GM13977 (cell line): ENCODE data around the gene POU2AF1.

Source experiments
- DNase-seq: peaks from one replicate; pipeline ENCODE4 v3.0.0; 2012; ENCODE audit warnings: low spot score
- CTCF ChIP-seq: IDR thresholded peaks from 2 replicates; pipeline ENCODE4 v1.5.1; 2012; ENCODE audit warnings: mild to moderate bottlenecking, control low read depth; ENCODE audit not compliant: insufficient read depth; ENCODE audit errors: extremely low read depth, missing control alignments
- in situ Hi-C: fragments of 300-500 bp; cut with MboI; formaldehyde crosslinking; loops from one replicate; pipeline ENCODE4 v1.12.0; 2022; ENCODE audit warnings: low sequenced_read_pairs, low pct_unique_long_range_greater_than_20kb, mixed read lengths, inconsistent platforms; ENCODE audit not compliant: unreplicated experiment

The POU2AF1 gene

GRCh38 chr11:111355956-111356659, 23.0 kb downstream of the POU2AF1 start:
- in situ Hi-C loops = no loop called here
- TF ChIP-seq CTCF = no peak
- DNase-seq = no peak

- in situ Hi-C loops = no loop called here
Measured at GRCh38 chr11:111355101-111355500, 24.0 kb downstream of the POU2AF1 start.

GRCh38 chr11:111354601-111354891, 24.5 kb downstream of the POU2AF1 start:
- no peak for DNase-seq

More at GRCh38 chr11:111355101-111355500, 24.0 kb downstream of the POU2AF1 start:
- no peak for TF ChIP-seq CTCF
- DNase-seq = no peak

GRCh38 chr11:111353776-111354600, 25.1 kb downstream of the POU2AF1 start:
- no peak for DNase-seq

More at GRCh38 chr11:111354601-111354891, 24.5 kb downstream of the POU2AF1 start:
- TF ChIP-seq CTCF = no peak
- in situ Hi-C loops = no loop called here

GRCh38 chr11:111352935-111353710, 26.0 kb downstream of the POU2AF1 start:
- in situ Hi-C loops = no loop called here
- DNase-seq = no peak
- TF ChIP-seq CTCF = peak; percentile 4

More at GRCh38 chr11:111353776-111354600, 25.1 kb downstream of the POU2AF1 start:
- no peak for TF ChIP-seq CTCF
- in situ Hi-C loops = no loop called here

GRCh38 chr11:111352231-111352746, 26.8 kb downstream of the POU2AF1 start:
- in situ Hi-C loops = no loop called here
- no peak for TF ChIP-seq CTCF
- DNase-seq = no peak
